ENCODE results near the gene DROSHA.

DROSHA gene

DNA sequence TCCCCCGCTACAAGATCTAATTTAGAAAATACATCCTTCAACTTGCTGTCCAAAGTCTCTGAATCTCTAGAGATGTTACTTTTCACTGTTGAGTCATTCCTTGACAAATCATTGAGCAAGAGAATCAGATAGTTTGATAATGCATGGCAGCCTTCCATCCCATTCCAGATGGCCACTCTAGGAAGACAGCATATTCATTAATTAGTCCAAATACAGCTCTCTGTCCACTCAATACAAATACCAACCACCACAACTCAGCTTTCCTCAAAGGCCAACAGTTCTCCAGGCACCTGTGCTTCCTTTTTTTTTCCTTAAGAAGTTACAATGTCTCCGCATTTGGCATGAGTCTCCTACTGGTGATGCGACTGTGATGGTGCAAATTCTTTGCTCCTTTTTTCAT, 72.3 kb downstream of the DROSHA start:
- H3K4me3 ChIP-seq (ENCODE audit: low read length), result no peak overlapping the region
- DNase-seq (ENCODE audit: low read depth), result no peak
- TF ChIP-seq, protein P1, sequence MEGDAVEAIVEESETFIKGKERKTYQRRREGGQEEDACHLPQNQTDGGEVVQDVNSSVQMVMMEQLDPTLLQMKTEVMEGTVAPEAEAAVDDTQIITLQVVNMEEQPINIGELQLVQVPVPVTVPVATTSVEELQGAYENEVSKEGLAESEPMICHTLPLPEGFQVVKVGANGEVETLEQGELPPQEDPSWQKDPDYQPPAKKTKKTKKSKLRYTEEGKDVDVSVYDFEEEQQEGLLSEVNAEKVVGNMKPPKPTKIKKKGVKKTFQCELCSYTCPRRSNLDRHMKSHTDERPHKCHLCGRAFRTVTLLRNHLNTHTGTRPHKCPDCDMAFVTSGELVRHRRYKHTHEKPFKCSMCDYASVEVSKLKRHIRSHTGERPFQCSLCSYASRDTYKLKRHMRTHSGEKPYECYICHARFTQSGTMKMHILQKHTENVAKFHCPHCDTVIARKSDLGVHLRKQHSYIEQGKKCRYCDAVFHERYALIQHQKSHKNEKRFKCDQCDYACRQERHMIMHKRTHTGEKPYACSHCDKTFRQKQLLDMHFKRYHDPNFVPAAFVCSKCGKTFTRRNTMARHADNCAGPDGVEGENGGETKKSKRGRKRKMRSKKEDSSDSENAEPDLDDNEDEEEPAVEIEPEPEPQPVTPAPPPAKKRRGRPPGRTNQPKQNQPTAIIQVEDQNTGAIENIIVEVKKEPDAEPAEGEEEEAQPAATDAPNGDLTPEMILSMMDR (conservative IDR thresholded peaks at IDR 0.05; ENCODE audit: low read depth, low read length), result no peak

DNA sequence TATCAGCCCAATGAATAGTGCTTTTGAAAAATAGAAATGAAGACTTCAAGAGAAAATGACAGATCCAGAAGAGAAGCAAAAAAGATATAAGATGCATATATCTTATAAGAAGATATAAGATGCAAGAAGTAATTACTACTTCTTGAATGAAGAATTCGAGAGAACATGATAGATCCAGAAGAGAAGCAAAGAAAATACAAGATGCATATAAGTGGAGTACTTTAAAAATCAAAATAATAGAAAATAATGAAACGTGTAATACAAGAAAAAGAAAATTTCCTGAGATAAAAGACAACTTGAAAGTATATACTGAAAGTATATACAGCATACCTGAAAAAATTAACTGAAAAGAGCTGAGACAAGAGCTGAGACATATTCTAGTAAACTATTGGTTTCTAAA, 76.7 kb downstream of the DROSHA start:
- TF ChIP-seq, protein P1 (conservative IDR thresholded peaks at IDR 0.05; ENCODE audit: low read depth, low read length), result no peak
- no peak for DNase-seq (ENCODE audit: low read depth)

DNA sequence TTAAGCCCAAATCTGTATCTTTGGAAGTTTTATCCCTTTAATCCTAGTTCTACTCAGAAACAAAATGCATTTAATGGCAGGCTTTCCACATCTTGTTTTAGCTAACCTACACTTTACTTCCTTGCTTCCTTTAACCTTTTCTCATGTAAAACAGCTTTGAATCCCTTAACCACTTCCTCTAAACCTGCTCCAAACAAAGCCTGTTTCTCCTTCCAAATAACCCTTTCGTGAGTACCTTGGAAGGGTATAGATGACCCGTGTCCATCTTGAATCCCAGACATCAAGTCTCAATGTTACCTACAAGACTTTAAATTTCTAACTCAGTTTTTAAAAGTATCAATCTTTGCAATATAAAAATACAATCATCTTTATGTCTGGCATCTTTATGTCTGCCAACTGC, 78.4 kb downstream of the DROSHA start:
- no peak for DNase-seq (ENCODE audit: low read depth)
- TF ChIP-seq, protein P1 (conservative IDR thresholded peaks at IDR 0.05; ENCODE audit: low read depth, low read length), result no peak
- no peak overlapping the region for H3K4me3 ChIP-seq (ENCODE audit: low read length)

More for the DNA sequence above, 76.7 kb downstream of the DROSHA start:
- no peak overlapping the region for H3K4me3 ChIP-seq (ENCODE audit: low read length)

DNA sequence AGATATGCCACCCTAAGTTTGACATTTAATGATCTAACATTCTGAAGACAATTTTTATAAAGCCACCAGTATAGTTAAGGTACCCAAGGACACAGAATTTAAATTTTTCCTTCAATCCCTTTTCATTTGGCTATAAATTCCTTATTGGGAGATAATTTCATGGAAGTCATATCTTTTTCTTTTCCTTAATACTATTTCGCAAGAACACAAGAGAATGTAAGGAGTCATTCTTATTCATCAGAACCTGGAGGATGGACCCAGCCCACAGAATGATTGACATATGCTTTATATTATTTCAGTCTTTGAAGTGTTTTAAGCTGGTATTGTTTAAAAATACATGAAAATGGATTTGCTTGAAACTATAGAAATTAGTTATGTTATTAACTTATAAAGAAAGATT, 79.6 kb downstream of the DROSHA start:
- no peak for DNase-seq (ENCODE audit: low read depth)
- TF ChIP-seq, protein P1 (conservative IDR thresholded peaks at IDR 0.05; ENCODE audit: low read depth, low read length), result no peak
- no peak overlapping the region for H3K4me3 ChIP-seq (ENCODE audit: low read length)

DNA sequence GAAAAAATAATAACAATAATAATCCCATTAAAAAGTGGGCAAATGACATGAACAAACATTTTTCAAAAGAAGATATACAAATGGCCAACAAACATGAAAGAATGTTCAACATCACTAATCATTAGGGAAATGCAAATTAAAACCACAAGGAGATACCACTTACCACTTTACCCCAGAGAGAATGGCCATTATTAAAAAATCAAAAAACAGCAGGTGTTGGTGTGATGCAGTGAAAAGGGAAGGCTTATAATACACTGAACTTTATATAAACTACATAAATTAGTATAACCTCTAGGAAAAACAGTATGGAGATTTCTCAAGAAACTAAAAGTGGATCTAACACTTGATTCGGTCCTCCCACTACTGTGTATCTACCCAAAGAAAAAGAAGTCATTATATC, 81.9 kb downstream of the DROSHA start:
- no peak for DNase-seq (ENCODE audit: low read depth)

DNA sequence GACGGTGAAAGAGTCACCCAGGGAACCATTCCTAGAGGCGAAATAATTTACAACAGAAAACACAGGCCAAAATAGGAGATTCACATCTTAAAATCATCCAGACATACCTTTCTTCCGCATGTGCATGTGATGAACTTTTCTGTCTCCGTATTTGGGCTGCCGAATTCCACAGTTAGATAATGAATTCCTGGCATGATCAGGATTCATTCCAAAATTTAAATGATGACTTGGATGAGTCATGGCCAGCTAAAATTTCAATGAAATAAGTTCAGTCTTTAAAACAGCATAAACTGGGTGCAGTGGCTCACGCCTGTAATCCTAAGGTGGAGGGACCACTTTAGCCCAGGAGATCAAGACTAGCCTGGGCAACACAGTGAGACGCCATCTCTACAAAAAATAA, 82.7 kb downstream of the DROSHA start:
- no peak for DNase-seq (ENCODE audit: low read depth)
- TF ChIP-seq, protein P1 (conservative IDR thresholded peaks at IDR 0.05; ENCODE audit: low read depth, low read length), result no peak
- H3K4me3 ChIP-seq (ENCODE audit: low read length), result no peak overlapping the region

More for the DNA sequence above, 81.9 kb downstream of the DROSHA start:
- H3K4me3 ChIP-seq (ENCODE audit: low read length), result no peak overlapping the region
- TF ChIP-seq, protein P1 (conservative IDR thresholded peaks at IDR 0.05; ENCODE audit: low read depth, low read length), result no peak

DNA sequence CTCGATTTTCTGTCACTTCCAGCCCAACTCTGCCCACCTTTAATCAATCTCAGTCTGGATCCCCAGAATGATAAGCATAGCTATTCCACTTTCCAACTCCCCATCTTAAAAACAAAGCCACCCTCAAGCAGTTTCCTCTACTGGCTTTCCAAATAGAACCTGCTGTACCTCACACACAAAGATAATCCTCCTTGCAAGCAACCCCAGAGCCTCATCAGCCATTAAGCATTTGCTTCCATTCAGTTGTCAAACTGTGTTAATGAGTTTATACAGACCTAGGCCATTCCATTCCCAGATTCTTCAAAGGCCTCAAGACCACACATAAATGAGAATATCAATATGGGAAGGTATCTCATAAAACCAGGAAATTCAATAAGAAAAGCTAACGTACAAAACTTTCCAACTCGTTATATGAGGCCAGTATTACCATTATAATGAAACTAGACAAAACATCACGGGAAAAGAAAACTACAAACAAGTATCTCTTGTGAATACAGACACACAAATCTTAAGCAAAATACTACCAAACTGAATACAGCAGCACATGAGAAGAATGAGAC, 86.8 kb downstream of the DROSHA start:
- no peak for DNase-seq (ENCODE audit: low read depth)
- TF ChIP-seq, protein P1 (conservative IDR thresholded peaks at IDR 0.05; ENCODE audit: low read depth, low read length), result no peak
- H3K4me3 ChIP-seq (ENCODE audit: low read length), result no peak overlapping the region

Measured in retinal pigment epithelial cell (primary cell).